HFF-Myc (cell line): Measurements from ENCODE around the gene NUP93.

ENCODE experiments used
- DNase-seq: peaks from one replicate; pipeline ENCODE4 v3.0.0-alpha.2; 2011; ENCODE audit warnings: low read depth; ENCODE audit errors: extremely low read depth
- H3K4me3 ChIP-seq: replicated peaks from 2 replicates; pipeline ENCODE4 v1.5.1; 2011; ENCODE audit warnings: low read depth, mild to moderate bottlenecking, control low read depth, low read length
- CTCF ChIP-seq: IDR thresholded peaks from 2 replicates; pipeline ENCODE4 v1.5.1; 2012; ENCODE audit warnings: mild to moderate bottlenecking, low read depth, low read length, control low read depth; ENCODE audit errors: missing control alignments

Gene NUP93

GRCh38 chr16:56877486-56878182 is 147.7 kb downstream of the NUP93 start:
- no peak overlapping the region for H3K4me3 ChIP-seq
- TF ChIP-seq CTCF, result no peak

GRCh38 chr16:56878282-56878854 is 148.4 kb downstream of the NUP93 start:
- DNase-seq, result no peak
- H3K4me3 ChIP-seq, result no peak overlapping the region
- no peak for TF ChIP-seq CTCF

More at GRCh38 chr16:56877486-56878182, 147.7 kb downstream of the NUP93 start:
- DNase-seq, result no peak

- DNase-seq, result no peak
- H3K4me3 ChIP-seq, result no peak overlapping the region
- no peak for TF ChIP-seq CTCF
Measured at GRCh38 chr16:56879276-56879675, 149.3 kb downstream of the NUP93 start.

GRCh38 chr16:56880176-56880575 is 150.2 kb downstream of the NUP93 start:
- no peak overlapping the region for H3K4me3 ChIP-seq
- TF ChIP-seq CTCF, result no peak
- DNase-seq, result no peak

- no peak overlapping the region for H3K4me3 ChIP-seq
- no peak for DNase-seq
- no peak for TF ChIP-seq CTCF
Measured at GRCh38 chr16:56880685-56881084, 150.8 kb downstream of the NUP93 start.

- no peak overlapping the region for H3K4me3 ChIP-seq
- no peak for DNase-seq
- no peak for TF ChIP-seq CTCF
Measured at GRCh38 chr16:56882077-56882800, 152.3 kb downstream of the NUP93 start.
